HCT116 (cell line): ENCODE results near the gene TUB. TPM values are rescaled to one million over a fixed set of nuclear protein-coding genes. Genes with fewer than 3 reads are reported as not detected.

Experiments
- ATAC-seq: fragments of 200-7000 bp; cut with Tn5 transposase; 2 replicates; pipeline ENCODE4 v1.9.1; 2020; ENCODE audit warnings: mild to moderate bottlenecking, moderate library complexity
- BruUV-seq: library from RNA; stranded (reverse); fragments of 400-500 nt; replicated peaks from 2 replicates; lab custom pipeline; 2021; lab: Mats Ljungman, UMichigan
- CTCF ChIA-PET: fragments of 300-600 bp; sonication (Branson Sonifier 250); formaldehyde crosslinking; loops from one replicate; lab custom pipeline; 2021; ENCODE audit warnings: antibody characterized with exemption; lab: Charles Lee
- POLR2A ChIA-PET: fragments of 300-600, 350-600 bp; sonication (Branson Sonifier 250); formaldehyde crosslinking; loops from one replicate; lab custom pipeline; 2021; ENCODE audit warnings: antibody characterized with exemption; lab: Charles Lee
- RAD21 ChIA-PET, 2 experiments: fragments of 300-600 bp; sonication (Branson Sonifier 250); formaldehyde crosslinking; loops; one replicate each; lab custom pipeline; 2023; ENCODE audit warnings: low total read pairs in 2 of 2; ENCODE audit not compliant: uncharacterized antibody in 2 of 2, unreplicated experiment in 2 of 2, low non-redundant PET in 1 of 2; lab: Charles Lee
- DNase-seq: peaks from one replicate; pipeline ENCODE4 v3.0.0-alpha.2; 2010; ENCODE audit warnings: low read depth, low spot score
- H2AFZ ChIP-seq: fragments of 200-600 bp; shearing (Covaris generic), sonication (generic); 2 replicates; pipeline ENCODE4 v1.6.1; 2017; ENCODE audit warnings: low read depth, mixed run types, mixed read lengths, antibody characterized with exemption, low read length; ENCODE audit not compliant: poor library complexity, severe bottlenecking
- H3K27ac ChIP-seq: 2 replicates; pipeline ENCODE4 v1.5.1; 2012; ENCODE audit warnings: low read depth, low read length
- H3K27me3 ChIP-seq: fragments of 200-600 bp; sonication (generic); 2 replicates; pipeline ENCODE4 v1.6.1; 2016; ENCODE audit warnings: mixed run types, low read length, mixed read lengths; ENCODE audit not compliant: insufficient read depth
- H3K36me3 ChIP-seq, 2 experiments: fragments of 200-500 bp in 1 of 2; fragments of 200-600 bp in 1 of 2; sonication (Bioruptor generic) in 1 of 2; sonication (generic) in 1 of 2; 2 replicates each; pipeline versions ENCODE4 v1.5.1 to v1.6.1; 2014 to 2016; ENCODE audit warnings: low read length in 2 of 2, inconsistent platforms in 1 of 2, mixed read lengths in 1 of 2, mixed run types in 1 of 2; ENCODE audit not compliant: insufficient read depth in 2 of 2, control insufficient read depth in 1 of 2
- H3K4me1 ChIP-seq, 2 experiments: fragments of 200-600 bp in 1 of 2; sonication (generic) in 1 of 2; 2 replicates each; pipeline versions ENCODE4 v1.5.1 to v1.6.1; 2012 to 2017; ENCODE audit warnings: low read length in 2 of 2, inconsistent platforms in 1 of 2, mild to moderate bottlenecking in 1 of 2, mixed read lengths in 1 of 2, mixed run types in 1 of 2, moderate library complexity in 1 of 2; ENCODE audit not compliant: insufficient read depth in 2 of 2, control insufficient read depth in 1 of 2
- H3K4me2 ChIP-seq: fragments of 200-600 bp; sonication (generic); 2 replicates; pipeline ENCODE4 v1.6.1; 2017; ENCODE audit warnings: mixed run types, low read length, mixed read lengths
- H3K4me3 ChIP-seq, 2 experiments: fragments of 200-600 bp in 1 of 2; sonication (generic) in 1 of 2; replicated peaks in 1 of 2; 2 replicates each; pipeline ENCODE4 v1.5.1; 2011 to 2016; ENCODE audit warnings: low read length in 2 of 2, control low read depth in 1 of 2, low read depth in 1 of 2, mild to moderate bottlenecking in 1 of 2, mixed read lengths in 1 of 2, mixed run types in 1 of 2
- H3K79me2 ChIP-seq: fragments of 200-600 bp; sonication (generic); 2 replicates; pipeline ENCODE4 v1.6.1; 2017; ENCODE audit warnings: mild to moderate bottlenecking, mixed run types, low read length, moderate library complexity, mixed read lengths; ENCODE audit not compliant: insufficient read depth
- H3K9ac ChIP-seq: fragments of 200-600 bp; sonication (generic); 2 replicates; pipeline ENCODE4 v1.6.1; 2016; ENCODE audit warnings: low read length, mixed read lengths
- H3K9me2 ChIP-seq: fragments of 200-600 bp; sonication (generic), shearing (Covaris generic); 2 replicates; pipeline ENCODE4 v1.6.1; 2017; ENCODE audit warnings: mixed run types, mild to moderate bottlenecking, moderate library complexity; ENCODE audit not compliant: insufficient read depth
- H3K9me3 ChIP-seq, 2 experiments: fragments of 200-500 bp in 1 of 2; fragments of 200-600 bp in 1 of 2; sonication (Bioruptor generic) in 1 of 2; sonication (generic) in 1 of 2; 2 replicates each; pipeline ENCODE4 v1.6.1; 2014 to 2017; ENCODE audit warnings: low read length in 2 of 2, mixed read lengths in 2 of 2, inconsistent platforms in 1 of 2, low read depth in 1 of 2, mild to moderate bottlenecking in 1 of 2, mixed run types in 1 of 2, moderate library complexity in 1 of 2; ENCODE audit not compliant: control insufficient read depth in 1 of 2, insufficient read depth in 1 of 2
- H4K20me1 ChIP-seq: fragments of 200-600 bp; sonication (generic), shearing (Covaris generic); 2 replicates; pipeline ENCODE4 v1.6.1; 2017; ENCODE audit warnings: mixed run types, mild to moderate bottlenecking, moderate library complexity; ENCODE audit not compliant: insufficient read depth
- ELF1 ChIP-seq: IDR thresholded peaks from 2 replicates; pipeline ENCODE4 v1.6.1; 2012; ENCODE audit warnings: low read depth, borderline replicate concordance
- EZH2 ChIP-seq: fragments of 200-600 bp; sonication (generic); IDR thresholded peaks from 2 replicates; pipeline ENCODE4 v1.6.1; 2017; ENCODE audit warnings: antibody characterized with exemption, mixed run types
- EZH2phosphoT487 ChIP-seq: fragments of 200-600 bp; IDR thresholded peaks from 2 replicates; pipeline ENCODE4 v1.6.1; 2018; ENCODE audit warnings: antibody characterized with exemption, borderline replicate concordance
- FOSL1 ChIP-seq: IDR thresholded peaks from 2 replicates; pipeline ENCODE4 v1.6.1; 2012; ENCODE audit warnings: low read depth
- JUND ChIP-seq: IDR thresholded peaks from 2 replicates; pipeline ENCODE4 v1.6.1; 2012
- YY1 ChIP-seq: IDR thresholded peaks from 2 replicates; pipeline ENCODE4 v1.6.1; 2011; ENCODE audit warnings: low read length, low read depth, moderate library complexity, mild to moderate bottlenecking; ENCODE audit not compliant: insufficient replicate concordance; ENCODE audit errors: extremely low read depth
- ZNF274 ChIP-seq: fragments of 200-500 bp; sonication (Bioruptor generic); IDR thresholded peaks from 2 replicates; pipeline ENCODE4 v1.6.1; 2014; ENCODE audit warnings: mild to moderate bottlenecking, low read depth, low read length, inconsistent platforms
- intact Hi-C: fragments of 100-400 bp; cut with micrococcal nuclease; formaldehyde crosslinking; loops from 2 replicates; pipeline ENCODE4 v1.10.0; 2022
- total RNA-seq: library from RNA; stranded (reverse); gene quantifications from one replicate; pipeline ENCODE4 v1.2.1, GENCODE V29; 2021; ENCODE audit not compliant: unreplicated experiment
- TF ChIP-seq, protein P1 (sequence below): IDR thresholded peaks from 2 replicates; pipeline ENCODE4 v1.6.1; 2011; ENCODE audit warnings: mild to moderate bottlenecking, low read length, moderate library complexity; ENCODE audit not compliant: insufficient replicate concordance; ENCODE audit errors: extremely low read depth
- TF ChIP-seq, protein P2 (sequence below), 3 experiments: fragments of 200-600 bp in 1 of 3; sonication (generic) in 1 of 3; IDR thresholded peaks in 2 of 3; conservative IDR thresholded peaks in 1 of 3; 2 replicates each; pipeline ENCODE4 v1.5.1; 2012 to 2017; ENCODE audit warnings: low read depth in 2 of 3, low read length in 2 of 3, antibody characterized with exemption in 1 of 3, borderline replicate concordance in 1 of 3, control low read depth in 1 of 3, mild to moderate bottlenecking in 1 of 3, mixed read lengths in 1 of 3, mixed run types in 1 of 3, moderate library complexity in 1 of 3; ENCODE audit not compliant: insufficient read depth in 1 of 3
- TF ChIP-seq, protein P3 (sequence below): IDR thresholded peaks from 2 replicates; pipeline ENCODE4 v1.6.1; 2012; ENCODE audit warnings: low read depth

The TUB gene
- total RNA-seq, 1 experiment from 2014 or later, result 0.02 TPM

DNA sequence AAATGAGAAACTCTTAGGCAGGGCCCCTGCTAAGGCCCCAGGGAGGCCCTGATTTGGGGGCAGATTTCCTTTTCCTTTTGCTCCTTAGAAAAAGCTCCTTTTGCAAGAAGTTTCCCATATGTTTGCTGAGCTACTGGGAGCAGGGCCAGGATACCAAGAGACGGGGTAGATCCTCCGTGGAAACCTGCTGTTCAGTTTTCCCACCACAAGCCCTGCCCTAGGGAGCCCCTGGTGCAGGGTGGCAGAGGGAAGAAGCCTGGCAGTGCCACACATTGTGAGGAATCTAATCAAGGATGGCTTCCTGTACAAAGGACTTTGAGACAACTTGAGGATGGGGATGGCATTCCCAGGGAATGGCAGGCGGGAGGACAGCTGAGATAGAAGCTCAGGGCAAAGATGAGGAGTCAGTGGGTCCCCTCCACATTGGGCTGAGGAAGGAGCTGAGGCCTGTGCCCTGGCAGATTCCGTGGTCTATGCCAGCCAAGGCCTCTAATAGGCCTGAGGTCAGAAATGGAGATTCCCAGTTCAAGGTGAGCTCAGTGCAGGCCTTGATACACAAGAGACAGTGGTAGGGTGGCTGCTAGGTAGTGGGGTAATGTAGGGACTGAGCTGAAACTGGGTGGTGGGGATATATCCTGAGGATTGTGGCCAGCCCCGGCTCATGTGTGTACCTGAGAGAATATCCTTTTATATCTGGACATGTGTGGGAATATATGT lies 15.0 kb downstream of the TUB start:
- H2AFZ ChIP-seq, result no peak overlapping the region
- no peak overlapping the region for H3K9ac ChIP-seq
- no peaks in the 10 kb centered on the region for H3K9me3 ChIP-seq
- no peaks in the 10 kb centered on the region for H3K79me2 ChIP-seq
- H3K4me3 ChIP-seq, result no peak overlapping the region
- BruUV-seq, result no TSS peak
- intact Hi-C loops, result loop anchor here (10.0 kb wide), 3 partner anchors 201 to 1001 kb away; no protein-coding TSS in a partner anchor
- no peaks in the 10 kb centered on the region for H3K27me3 ChIP-seq
- no peak for DNase-seq
- RAD21 ChIA-PET, result no interaction called here
- peaks cover 0 to 10% of the 10 kb centered on the region in 2 experiments; a peak in 2 of 4 replicates for H3K4me1 ChIP-seq
- no peaks in the 10 kb centered on the region for H4K20me1 ChIP-seq
- H3K4me2 ChIP-seq, result no peak overlapping the region
- no peak for TF ChIP-seq YY1
- no peak for TF ChIP-seq ELF1
- TF ChIP-seq EZH2phosphoT487, result no peak
- TF ChIP-seq EZH2, result no peak
- no peak for TF ChIP-seq FOSL1
- TF ChIP-seq, protein P1, sequence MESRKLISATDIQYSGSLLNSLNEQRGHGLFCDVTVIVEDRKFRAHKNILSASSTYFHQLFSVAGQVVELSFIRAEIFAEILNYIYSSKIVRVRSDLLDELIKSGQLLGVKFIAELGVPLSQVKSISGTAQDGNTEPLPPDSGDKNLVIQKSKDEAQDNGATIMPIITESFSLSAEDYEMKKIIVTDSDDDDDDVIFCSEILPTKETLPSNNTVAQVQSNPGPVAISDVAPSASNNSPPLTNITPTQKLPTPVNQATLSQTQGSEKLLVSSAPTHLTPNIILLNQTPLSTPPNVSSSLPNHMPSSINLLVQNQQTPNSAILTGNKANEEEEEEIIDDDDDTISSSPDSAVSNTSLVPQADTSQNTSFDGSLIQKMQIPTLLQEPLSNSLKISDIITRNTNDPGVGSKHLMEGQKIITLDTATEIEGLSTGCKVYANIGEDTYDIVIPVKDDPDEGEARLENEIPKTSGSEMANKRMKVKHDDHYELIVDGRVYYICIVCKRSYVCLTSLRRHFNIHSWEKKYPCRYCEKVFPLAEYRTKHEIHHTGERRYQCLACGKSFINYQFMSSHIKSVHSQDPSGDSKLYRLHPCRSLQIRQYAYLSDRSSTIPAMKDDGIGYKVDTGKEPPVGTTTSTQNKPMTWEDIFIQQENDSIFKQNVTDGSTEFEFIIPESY, result no peak
- TF ChIP-seq, protein P2, sequence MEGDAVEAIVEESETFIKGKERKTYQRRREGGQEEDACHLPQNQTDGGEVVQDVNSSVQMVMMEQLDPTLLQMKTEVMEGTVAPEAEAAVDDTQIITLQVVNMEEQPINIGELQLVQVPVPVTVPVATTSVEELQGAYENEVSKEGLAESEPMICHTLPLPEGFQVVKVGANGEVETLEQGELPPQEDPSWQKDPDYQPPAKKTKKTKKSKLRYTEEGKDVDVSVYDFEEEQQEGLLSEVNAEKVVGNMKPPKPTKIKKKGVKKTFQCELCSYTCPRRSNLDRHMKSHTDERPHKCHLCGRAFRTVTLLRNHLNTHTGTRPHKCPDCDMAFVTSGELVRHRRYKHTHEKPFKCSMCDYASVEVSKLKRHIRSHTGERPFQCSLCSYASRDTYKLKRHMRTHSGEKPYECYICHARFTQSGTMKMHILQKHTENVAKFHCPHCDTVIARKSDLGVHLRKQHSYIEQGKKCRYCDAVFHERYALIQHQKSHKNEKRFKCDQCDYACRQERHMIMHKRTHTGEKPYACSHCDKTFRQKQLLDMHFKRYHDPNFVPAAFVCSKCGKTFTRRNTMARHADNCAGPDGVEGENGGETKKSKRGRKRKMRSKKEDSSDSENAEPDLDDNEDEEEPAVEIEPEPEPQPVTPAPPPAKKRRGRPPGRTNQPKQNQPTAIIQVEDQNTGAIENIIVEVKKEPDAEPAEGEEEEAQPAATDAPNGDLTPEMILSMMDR (IDR thresholded peaks at IDR 0.05 in 2 of 3, conservative IDR thresholded peaks at IDR 0.05 in 1 of 3; ENCODE audit: borderline replicate concordance in 1 of 3, insufficient read depth in 1 of 3, low read depth in 2 of 3, low read length in 2 of 3), result no peak
- no peak for TF ChIP-seq JUND
- TF ChIP-seq ZNF274, result no peak
- TF ChIP-seq, protein P3, sequence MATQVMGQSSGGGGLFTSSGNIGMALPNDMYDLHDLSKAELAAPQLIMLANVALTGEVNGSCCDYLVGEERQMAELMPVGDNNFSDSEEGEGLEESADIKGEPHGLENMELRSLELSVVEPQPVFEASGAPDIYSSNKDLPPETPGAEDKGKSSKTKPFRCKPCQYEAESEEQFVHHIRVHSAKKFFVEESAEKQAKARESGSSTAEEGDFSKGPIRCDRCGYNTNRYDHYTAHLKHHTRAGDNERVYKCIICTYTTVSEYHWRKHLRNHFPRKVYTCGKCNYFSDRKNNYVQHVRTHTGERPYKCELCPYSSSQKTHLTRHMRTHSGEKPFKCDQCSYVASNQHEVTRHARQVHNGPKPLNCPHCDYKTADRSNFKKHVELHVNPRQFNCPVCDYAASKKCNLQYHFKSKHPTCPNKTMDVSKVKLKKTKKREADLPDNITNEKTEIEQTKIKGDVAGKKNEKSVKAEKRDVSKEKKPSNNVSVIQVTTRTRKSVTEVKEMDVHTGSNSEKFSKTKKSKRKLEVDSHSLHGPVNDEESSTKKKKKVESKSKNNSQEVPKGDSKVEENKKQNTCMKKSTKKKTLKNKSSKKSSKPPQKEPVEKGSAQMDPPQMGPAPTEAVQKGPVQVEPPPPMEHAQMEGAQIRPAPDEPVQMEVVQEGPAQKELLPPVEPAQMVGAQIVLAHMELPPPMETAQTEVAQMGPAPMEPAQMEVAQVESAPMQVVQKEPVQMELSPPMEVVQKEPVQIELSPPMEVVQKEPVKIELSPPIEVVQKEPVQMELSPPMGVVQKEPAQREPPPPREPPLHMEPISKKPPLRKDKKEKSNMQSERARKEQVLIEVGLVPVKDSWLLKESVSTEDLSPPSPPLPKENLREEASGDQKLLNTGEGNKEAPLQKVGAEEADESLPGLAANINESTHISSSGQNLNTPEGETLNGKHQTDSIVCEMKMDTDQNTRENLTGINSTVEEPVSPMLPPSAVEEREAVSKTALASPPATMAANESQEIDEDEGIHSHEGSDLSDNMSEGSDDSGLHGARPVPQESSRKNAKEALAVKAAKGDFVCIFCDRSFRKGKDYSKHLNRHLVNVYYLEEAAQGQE, result no peak
- no peak for ATAC-seq
- H3K36me3 ChIP-seq, result no peaks in the 10 kb centered on the region
- POLR2A ChIA-PET, result no interaction called here
- CTCF ChIA-PET, result interaction anchor here (1.4 to 8.1 kb wide), 2 partner anchors 62 to 90 kb away, joined by 4 to 184 read pairs; no protein-coding TSS in a partner anchor
- no peak overlapping the region for H3K27ac ChIP-seq
- no peaks in the 10 kb centered on the region for H3K9me2 ChIP-seq
